Mesendoderm (in vitro differentiated cells): ENCODE results near the gene TP53RK. TPM values are rescaled to one million over a fixed set of nuclear protein-coding genes. Genes with fewer than 3 reads are reported as not detected.

Experiments used
- DNase-seq: peaks from one replicate; pipeline ENCODE4 v3.0.0; 2013
- H2AK5ac ChIP-seq: 2 replicates; pipeline ENCODE4 v1.6.1; 2013; ENCODE audit warnings: low read length, inconsistent platforms
- H2BK120ac ChIP-seq: 2 replicates; pipeline ENCODE4 v1.6.1; 2013; ENCODE audit warnings: low read depth, mild to moderate bottlenecking, low read length, moderate library complexity, mixed read lengths
- H2BK15ac ChIP-seq: replicated peaks from 2 replicates; pipeline ENCODE4 v1.6.1; 2013; ENCODE audit warnings: low read depth, mild to moderate bottlenecking, moderate library complexity
- H2BK5ac ChIP-seq: 2 replicates; pipeline ENCODE4 v1.6.1; 2013; ENCODE audit warnings: low read length, inconsistent platforms
- H3K18ac ChIP-seq: 2 replicates; pipeline ENCODE4 v1.6.1; 2013; ENCODE audit warnings: mild to moderate bottlenecking, low read length, mixed read lengths
- H3K23ac ChIP-seq: one replicate; pipeline ENCODE4 v1.6.1; 2013; ENCODE audit warnings: low read length
- H3K27ac ChIP-seq: 2 replicates; pipeline ENCODE4 v1.5.1; 2013; ENCODE audit warnings: low read depth, mild to moderate bottlenecking, inconsistent platforms, low read length, moderate library complexity
- H3K27me3 ChIP-seq: 2 replicates; pipeline ENCODE4 v1.6.1; 2013; ENCODE audit warnings: low read length, control low read depth, mild to moderate bottlenecking, inconsistent platforms; ENCODE audit not compliant: insufficient read depth, poor library complexity
- H3K36me3 ChIP-seq: 2 replicates; pipeline ENCODE4 v1.6.1; 2013; ENCODE audit warnings: low read length, inconsistent platforms; ENCODE audit not compliant: control insufficient read depth, insufficient read depth
- H3K4ac ChIP-seq: one replicate; pipeline ENCODE4 v1.6.1; 2013; ENCODE audit warnings: low read depth, mild to moderate bottlenecking, low read length, moderate library complexity
- H3K4me1 ChIP-seq: 2 replicates; pipeline ENCODE4 v1.6.1; 2013; ENCODE audit warnings: low read depth, low read length, inconsistent platforms; ENCODE audit not compliant: control insufficient read depth
- H3K4me2 ChIP-seq: 2 replicates; pipeline ENCODE4 v1.6.1; 2013; ENCODE audit warnings: low read length
- H3K4me3 ChIP-seq: 2 replicates; pipeline ENCODE4 v1.5.1; 2013; ENCODE audit warnings: mild to moderate bottlenecking, low read length
- H3K56ac ChIP-seq: one replicate; pipeline ENCODE4 v1.6.1; 2013; ENCODE audit warnings: low read length
- H3K79me1 ChIP-seq: 2 replicates; pipeline ENCODE4 v1.6.1; 2013; ENCODE audit warnings: low read length, inconsistent platforms
- H3K79me2 ChIP-seq: 2 replicates; pipeline ENCODE4 v1.6.1; 2013; ENCODE audit warnings: mild to moderate bottlenecking, low read length; ENCODE audit not compliant: control insufficient read depth, insufficient read depth
- H3K9ac ChIP-seq: 2 replicates; pipeline ENCODE4 v1.6.1; 2013; ENCODE audit warnings: low read length, inconsistent platforms
- H4K5ac ChIP-seq: one replicate; pipeline ENCODE4 v1.6.1; 2013; ENCODE audit warnings: low read length
- H4K8ac ChIP-seq: one replicate; pipeline ENCODE4 v1.6.1; 2013; ENCODE audit warnings: low read depth, mild to moderate bottlenecking, control low read depth, low read length, moderate library complexity
- WGBS: extraction: QIAGEN DNeasy Blood & Tissue Kit; methylation state at CpG from one replicate; pipeline ENCODE4 v1.1.7; 2013; ENCODE audit warnings: low lambda C conversion rate, missing lambda C conversion rate; ENCODE audit not compliant: insufficient coverage; ENCODE audit errors: extremely low coverage; 5-methylcytosine and 5-hydroxymethylcytosine counted together
- polyA plus RNA-seq, 2 experiments: library from polyadenylated mRNA; stranded (reverse); fragments of 200-250 nt; gene quantifications; one replicate each; pipeline ENCODE4 v1.2.3, GENCODE V29; 2013

TP53RK gene
- polyA plus RNA-seq (2013, experiment 1 of 2): 19.1 TPM
- polyA plus RNA-seq (2013, experiment 2 of 2): 19.0 TPM

- peak within 1 kb of the TSS; percentile 93 for H4K5ac ChIP-seq
- peak within 1 kb of the TSS; percentile 100 for H3K27ac ChIP-seq
- no peak within 1 kb of the TSS for H4K8ac ChIP-seq
- peak within 1 kb of the TSS; percentile 68 for H3K23ac ChIP-seq
- H3K4me2 ChIP-seq: peak within 1 kb of the TSS; percentile 96
- peak within 1 kb of the TSS; percentile 96 for H3K9ac ChIP-seq
- H3K4me1 ChIP-seq: peaks cover 4% of the 10 kb centered on the region
- H3K79me1 ChIP-seq: peaks cover 11% of the 10 kb centered on the region
- H3K4me3 ChIP-seq: peak within 1 kb of the TSS; percentile 98
- H2BK5ac ChIP-seq: peak within 1 kb of the TSS; percentile 89
- H3K27me3 ChIP-seq: no peaks in the 10 kb centered on the region
- H2AK5ac ChIP-seq: peak within 1 kb of the TSS; percentile 56
- peak within 1 kb of the TSS; percentile 71 for H3K4ac ChIP-seq
- no CpG with 5 or more reads among the region's 71 CpGs for WGBS
- H2BK15ac ChIP-seq: no peak within 1 kb of the TSS
- no peaks in the 10 kb centered on the region for H3K36me3 ChIP-seq
- H3K79me2 ChIP-seq: peaks cover 24% of the 10 kb centered on the region
- H3K18ac ChIP-seq: peak within 1 kb of the TSS; percentile 94
- DNase-seq: peak; percentile 100
- peak within 1 kb of the TSS; percentile 97 for H3K56ac ChIP-seq
- H2BK120ac ChIP-seq: no peak within 1 kb of the TSS
These were observed at the start of gene TP53RK for GRCh38 chr20:46689082-46689753. Gene TP53RK (minus strand): TSS chr20:46689444. CDS start chr20:46689414, 30 bp downstream.

- no peak overlapping the region for H3K9ac ChIP-seq
- no peak overlapping the region for H2BK15ac ChIP-seq
- no peak overlapping the region for H4K5ac ChIP-seq
- H3K4me1 ChIP-seq: no peaks in the 10 kb centered on the region
- no peak overlapping the region for H3K4me3 ChIP-seq
- no peak overlapping the region for H3K27ac ChIP-seq
- H4K8ac ChIP-seq: no peak overlapping the region
- no peak overlapping the region for H2AK5ac ChIP-seq
- no peak overlapping the region for H3K4ac ChIP-seq
- H2BK120ac ChIP-seq: no peak overlapping the region
- H3K23ac ChIP-seq: no peak overlapping the region
- no CpG with 5 or more reads among the region's 2 CpGs for WGBS
- no peaks in the 10 kb centered on the region for H3K79me2 ChIP-seq
- no peak overlapping the region for H3K18ac ChIP-seq
- H3K4me2 ChIP-seq: no peak overlapping the region
- no peak overlapping the region for H3K56ac ChIP-seq
- DNase-seq: no peak
- H3K36me3 ChIP-seq: no peaks in the 10 kb centered on the region
- H3K27me3 ChIP-seq: no peaks in the 10 kb centered on the region
- no peaks in the 10 kb centered on the region for H3K79me1 ChIP-seq
- H2BK5ac ChIP-seq: no peak overlapping the region
These were observed 46.2 kb upstream of the TP53RK start for GRCh38 chr20:46735436-46735835.

- Histone ChIP-seq H3K4ac (no peak overlapping the region), H3K56ac (no peak overlapping the region), H3K27ac (no peak overlapping the region), H3K79me2 (no peaks in the 10 kb centered on the region), H3K4me1 (no peaks in the 10 kb centered on the region), H2BK15ac (no peak overlapping the region), H3K23ac (no peak overlapping the region), H4K5ac (no peak overlapping the region), H2BK5ac (no peak overlapping the region), H3K9ac (no peak overlapping the region), H3K27me3 (no peaks in the 10 kb centered on the region), H4K8ac (no peak overlapping the region), H3K4me2 (no peak overlapping the region), H2AK5ac (no peak overlapping the region), H3K79me1 (no peaks in the 10 kb centered on the region), H3K36me3 (no peaks in the 10 kb centered on the region), H3K18ac (no peak overlapping the region), H3K4me3 (no peak overlapping the region), H2BK120ac (no peak overlapping the region)
- no CpG with 5 or more reads among the region's 4 CpGs for WGBS
- DNase-seq: no peak
These were observed 42.5 kb upstream of the TP53RK start for GRCh38 chr20:46731770-46732169.

GRCh38 chr20:46725186-46726165 lies 36.2 kb upstream of the TP53RK start:
- H3K36me3 ChIP-seq: no peaks in the 10 kb centered on the region
- H3K9ac ChIP-seq: no peak overlapping the region
- H3K79me2 ChIP-seq: no peaks in the 10 kb centered on the region
- H3K27me3 ChIP-seq: no peaks in the 10 kb centered on the region
- H2BK15ac ChIP-seq: no peak overlapping the region
- no peak overlapping the region for H3K23ac ChIP-seq
- H4K5ac ChIP-seq: no peak overlapping the region
- no peak overlapping the region for H3K56ac ChIP-seq
- no peak overlapping the region for H2BK120ac ChIP-seq
- no peak overlapping the region for H3K4ac ChIP-seq
- H3K27ac ChIP-seq: no peak overlapping the region
- H2BK5ac ChIP-seq: no peak overlapping the region
- no peak overlapping the region for H4K8ac ChIP-seq
- H2AK5ac ChIP-seq: no peak overlapping the region
- no peaks in the 10 kb centered on the region for H3K79me1 ChIP-seq
- no peak for DNase-seq
- H3K4me3 ChIP-seq: no peak overlapping the region
- no peak overlapping the region for H3K4me2 ChIP-seq
- no peaks in the 10 kb centered on the region for H3K4me1 ChIP-seq
- no peak overlapping the region for H3K18ac ChIP-seq
- WGBS: no CpG with 5 or more reads among the region's 27 CpGs

GRCh38 chr20:46724343-46724959 lies 35.2 kb upstream of the TP53RK start:
- Histone ChIP-seq H3K18ac (no peak overlapping the region), H2BK15ac (no peak overlapping the region), H2BK5ac (no peak overlapping the region), H3K79me1 (no peaks in the 10 kb centered on the region), H3K79me2 (no peaks in the 10 kb centered on the region), H2AK5ac (no peak overlapping the region), H2BK120ac (no peak overlapping the region), H4K5ac (no peak overlapping the region), H3K4me3 (no peak overlapping the region), H3K27me3 (no peaks in the 10 kb centered on the region), H3K56ac (no peak overlapping the region), H3K4me2 (no peak overlapping the region), H3K4me1 (no peaks in the 10 kb centered on the region), H3K9ac (no peak overlapping the region), H3K27ac (no peak overlapping the region), H3K23ac (no peak overlapping the region), H3K4ac (no peak overlapping the region), H4K8ac (no peak overlapping the region), H3K36me3 (no peaks in the 10 kb centered on the region)
- DNase-seq: no peak
- no CpG with 5 or more reads among the region's 1 CpG for WGBS
